Measurements from ENCODE around the gene ZNF500. TPM values are rescaled to one million over a fixed set of nuclear protein-coding genes. Genes with fewer than 3 reads are reported as not detected.
A peak's percentile ranks its signal among the peaks of the same experiment; 100 is the strongest.

ZNF500 gene
- total RNA-seq, 1 donor from 2014 or later = 10.5 TPM

DNA sequence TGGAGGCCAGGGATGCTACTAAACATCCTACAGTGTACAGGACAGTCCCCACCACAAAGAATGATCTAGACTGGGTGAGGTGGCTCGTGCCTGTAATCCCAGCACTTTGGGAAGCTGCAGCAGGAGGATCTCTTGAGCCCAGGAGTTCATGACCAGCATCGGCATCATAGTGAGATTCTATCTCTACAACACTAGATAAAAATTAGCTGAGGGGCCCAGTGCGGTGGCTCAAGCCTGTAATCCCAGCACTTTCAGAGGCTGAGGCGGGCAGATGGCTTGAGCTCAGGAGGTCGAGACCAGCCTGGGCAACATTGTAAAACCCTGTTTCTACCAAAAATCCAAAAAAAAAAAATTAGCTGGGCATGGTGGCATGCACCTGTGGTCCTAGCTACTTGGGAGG, 5.4 kb upstream of the ZNF500 start:
- no peak for DNase-seq

- DNase-seq = no peak
Measured at GRCh38 chr16:4771646-4772045, 4.7 kb upstream of the ZNF500 start.

- no peak for DNase-seq
Measured at GRCh38 chr16:4769306-4769638, 2.3 kb upstream of the ZNF500 start.

DNA sequence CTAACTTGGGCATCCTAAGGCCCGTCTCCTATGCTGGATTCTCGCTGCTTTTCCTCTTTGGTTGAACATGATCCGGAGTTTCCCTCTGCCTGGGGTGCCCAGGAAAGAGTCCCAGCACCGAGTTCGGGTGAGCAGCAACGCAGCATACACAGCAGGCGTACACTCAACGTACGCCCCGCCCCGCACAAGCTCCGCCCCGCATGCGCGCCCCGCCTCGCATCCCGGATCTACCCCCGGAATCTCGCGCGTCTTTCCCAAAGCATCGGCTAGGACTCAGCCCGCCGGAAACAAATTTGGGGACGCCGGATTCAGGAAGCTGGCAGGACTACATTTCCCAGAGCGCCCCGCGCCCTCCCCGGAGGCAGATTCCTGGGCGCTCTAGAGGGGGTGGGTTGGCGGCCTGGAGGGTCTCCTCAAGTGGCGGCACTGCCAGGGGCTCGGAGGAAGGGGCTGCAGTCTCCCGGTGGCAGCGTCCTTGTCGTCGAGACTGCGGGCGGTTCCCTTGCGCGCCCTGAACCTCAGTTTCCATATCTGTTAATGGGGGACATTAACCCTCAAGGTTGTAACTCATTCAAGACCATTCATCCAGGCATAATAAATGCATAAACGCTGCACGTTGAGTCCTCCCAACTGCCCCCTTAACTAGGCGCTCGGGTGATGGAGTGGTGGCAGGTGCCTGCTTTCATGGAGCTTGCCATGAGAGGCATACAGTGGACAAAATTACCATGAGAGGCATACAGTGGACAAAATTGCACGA, 1.8 kb upstream of the ZNF500 start:
- peak; percentile 94 for DNase-seq

DNA sequence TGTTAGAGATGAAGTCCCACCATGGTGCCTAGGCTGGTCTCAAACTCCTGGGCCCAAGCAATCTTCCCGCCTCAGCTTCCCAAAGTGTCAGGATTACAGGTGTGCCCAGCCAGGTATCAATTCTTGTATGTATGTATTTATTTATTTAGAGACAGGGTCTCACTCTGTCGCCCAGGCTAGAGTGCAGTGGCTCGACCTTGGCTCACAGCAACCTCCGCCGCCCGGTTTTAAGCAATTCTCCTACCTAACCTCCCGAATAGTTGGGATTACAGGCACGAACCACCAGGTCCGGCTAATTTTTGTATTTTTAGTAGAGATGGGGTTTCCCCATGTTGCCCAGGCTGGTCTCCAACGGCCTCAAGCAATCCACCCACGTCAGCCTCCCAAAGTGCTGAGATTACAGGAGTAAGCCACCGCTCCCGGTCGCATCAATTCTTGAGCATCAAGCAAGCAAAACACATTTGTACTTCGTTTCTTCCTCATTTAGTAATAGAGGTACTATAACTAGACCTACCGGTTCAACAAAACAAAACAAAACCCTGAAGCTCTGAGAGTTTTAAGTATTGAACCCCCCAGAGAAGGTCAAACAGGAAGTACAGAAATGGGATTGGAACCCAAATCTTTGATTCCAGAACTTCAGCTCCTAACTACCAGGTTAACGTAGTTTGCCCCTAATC, 1.0 kb upstream of the ZNF500 start:
- DNase-seq = no peak

DNA sequence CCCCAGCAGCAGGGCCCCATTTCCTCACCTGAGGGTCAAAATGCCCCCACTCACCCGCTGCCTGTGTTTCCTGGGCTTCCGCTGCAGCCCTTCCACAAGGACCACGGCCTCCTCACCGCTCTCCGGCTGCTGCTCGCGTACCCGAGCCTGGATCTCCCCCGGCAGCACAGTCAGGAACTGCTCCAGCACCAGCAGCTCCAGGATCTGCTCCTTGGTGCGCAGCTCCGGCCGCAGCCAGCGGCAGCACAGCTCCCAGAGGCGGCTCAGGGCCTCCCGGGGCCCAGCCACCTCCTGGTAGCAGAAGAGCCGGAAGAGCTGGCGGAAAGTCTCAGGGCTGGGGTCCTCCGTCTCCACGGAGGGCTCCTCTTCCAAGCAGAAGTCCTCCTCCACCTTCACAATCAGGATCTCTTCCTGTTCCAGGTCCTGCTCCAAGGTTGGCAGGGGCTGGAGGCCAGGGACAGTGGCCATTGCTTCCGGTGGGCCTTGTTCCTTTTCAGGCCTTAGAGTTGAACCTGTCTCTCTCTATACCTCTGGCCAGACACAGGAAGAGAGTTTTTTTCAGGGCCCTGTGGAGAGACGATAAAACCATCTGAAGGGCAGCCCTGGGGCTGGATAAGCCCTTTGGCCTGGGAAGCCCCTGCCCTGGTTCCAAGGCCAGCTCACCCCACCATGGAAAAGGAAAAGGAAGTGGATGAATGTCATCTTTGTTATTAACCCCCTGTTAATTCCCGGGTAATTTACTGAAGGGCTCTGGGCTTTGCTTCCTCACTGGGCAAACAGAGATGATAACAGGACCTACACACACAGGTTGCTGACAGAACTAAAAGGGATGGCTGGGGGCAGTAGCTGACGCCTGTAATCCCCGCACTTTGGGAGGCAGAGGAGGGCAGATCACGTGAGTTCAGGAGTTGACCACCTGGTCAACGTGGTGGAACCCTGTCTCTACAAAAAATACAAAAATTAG, 1.2 kb downstream of the ZNF500 start:
- DNase-seq = no peak

- DNase-seq = no peak
Measured at GRCh38 chr16:4763791-4764190, 3.2 kb downstream of the ZNF500 start.

DNA sequence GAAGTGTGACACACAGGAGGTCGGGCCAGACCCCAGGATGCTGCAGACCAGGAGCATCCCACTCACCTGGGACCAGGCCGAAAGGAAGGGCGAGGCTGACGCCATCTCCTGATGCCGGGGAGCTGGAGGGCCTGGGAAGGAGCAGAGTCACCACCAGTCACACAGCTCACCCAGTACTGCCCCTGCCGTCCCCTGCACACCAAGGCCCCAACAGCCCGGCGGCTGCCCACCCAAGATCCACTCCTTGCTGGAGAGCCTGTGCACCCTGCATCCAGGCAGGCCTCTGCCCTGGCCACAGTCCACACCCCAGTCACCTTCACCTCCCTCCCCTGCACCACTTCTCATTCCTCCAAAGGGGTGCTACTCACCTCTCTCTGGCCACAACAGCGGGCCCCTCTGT, 4.8 kb downstream of the ZNF500 start:
- DNase-seq = no peak

DNA sequence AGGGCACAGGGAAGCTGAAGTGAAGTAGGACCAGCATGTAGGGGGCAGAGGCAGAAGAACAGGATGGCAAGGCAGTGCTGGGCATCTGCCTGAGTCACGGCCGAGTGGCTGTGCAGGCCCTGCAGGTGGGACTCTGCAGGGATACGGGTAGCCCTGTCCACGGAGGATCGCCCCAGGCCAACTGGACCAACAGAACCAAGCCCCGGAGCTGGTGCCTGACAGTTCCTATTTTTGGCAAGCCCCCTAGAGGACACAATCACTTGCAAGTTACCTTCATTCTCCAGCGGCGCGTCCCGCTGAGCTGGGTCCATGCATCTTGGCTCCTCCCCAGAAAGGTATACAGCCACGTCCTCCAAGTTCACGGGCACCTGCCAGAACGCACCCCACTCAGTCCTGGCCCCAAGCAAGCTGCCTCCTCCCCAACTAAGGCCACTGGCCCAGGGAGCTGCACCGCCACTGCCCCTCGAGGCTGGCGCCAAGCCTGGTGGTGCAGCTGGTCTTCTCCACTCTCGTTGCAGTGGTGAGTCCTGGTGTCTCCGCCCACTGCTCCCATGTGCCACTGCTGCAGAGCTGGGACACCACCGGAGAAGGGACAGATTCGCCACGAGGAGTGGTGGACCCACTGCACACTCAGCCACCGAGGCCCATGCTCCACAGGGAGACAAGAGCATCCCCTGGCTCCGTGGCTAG, 6.6 kb downstream of the ZNF500 start:
- no peak for DNase-seq

GRCh38 chr16:4755687-4756086, 11.3 kb downstream of the ZNF500 start:
- DNase-seq = no peak

GRCh38 chr16:4754865-4755264, 12.1 kb downstream of the ZNF500 start:
- DNase-seq = no peak

GRCh38 chr16:4753227-4753626, 13.7 kb downstream of the ZNF500 start:
- no peak for DNase-seq

GRCh38 chr16:4752351-4753100, 14.4 kb downstream of the ZNF500 start:
- no peak for DNase-seq

DNA sequence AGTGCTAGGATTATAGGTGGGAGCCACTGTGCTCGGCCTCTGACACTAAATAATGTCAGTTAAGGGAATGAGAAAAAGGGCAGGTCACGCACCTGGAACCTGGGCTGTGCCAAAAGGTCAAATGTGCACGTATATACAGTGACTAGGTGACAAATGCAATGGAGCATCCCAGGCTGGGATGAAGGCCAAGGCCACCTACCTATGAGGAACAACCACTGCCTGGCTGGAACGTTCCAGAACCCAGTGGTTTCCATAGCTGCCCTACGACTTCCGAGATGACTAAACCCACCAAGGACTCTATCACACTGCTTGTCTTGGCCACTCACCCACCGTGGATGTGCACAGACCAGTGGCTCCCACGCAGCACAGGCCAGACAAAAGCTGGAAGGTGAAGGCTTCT, 16.1 kb downstream of the ZNF500 start:
- DNase-seq = no peak

- no peak for DNase-seq
Measured at GRCh38 chr16:4749700-4750257, 17.2 kb downstream of the ZNF500 start.

DNA sequence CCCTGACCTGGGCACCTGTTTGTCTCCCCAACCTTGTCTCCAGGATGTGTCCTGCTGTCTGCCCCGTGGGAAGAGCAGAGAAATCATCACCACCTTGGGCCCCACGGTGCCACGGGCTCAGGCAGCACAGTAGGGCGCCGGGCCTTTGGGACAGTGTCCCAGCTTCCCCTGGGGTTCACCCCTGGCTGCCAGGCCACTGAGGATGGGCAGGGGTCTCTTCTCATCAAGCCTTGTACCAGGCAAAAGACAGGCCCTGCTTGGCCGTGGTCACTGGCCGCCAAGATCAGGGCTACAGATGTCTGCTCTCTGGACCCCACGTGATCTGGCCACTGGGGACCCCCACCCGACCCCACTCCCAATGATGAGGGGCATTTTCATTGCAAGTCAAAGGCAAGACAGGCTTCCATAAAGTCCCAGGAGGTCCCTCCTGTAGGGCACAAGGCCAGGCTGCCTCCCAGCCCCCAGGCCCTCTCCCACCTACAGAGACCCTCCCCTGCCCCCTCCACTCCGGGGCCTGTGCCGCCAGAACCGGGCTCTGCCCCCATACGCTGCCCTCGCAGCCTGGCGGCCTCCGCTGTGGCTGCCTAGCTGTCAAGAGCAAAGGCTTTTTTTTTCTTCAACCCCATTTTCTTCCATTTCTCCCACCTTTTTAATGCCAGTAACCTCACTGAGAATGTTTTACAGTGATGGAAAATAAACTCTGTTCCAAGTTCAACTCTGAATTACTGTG, 18.1 kb downstream of the ZNF500 start:
- DNase-seq = no peak

GRCh38 chr16:4747906-4748681, 18.9 kb downstream of the ZNF500 start:
- no peak for DNase-seq

DNA sequence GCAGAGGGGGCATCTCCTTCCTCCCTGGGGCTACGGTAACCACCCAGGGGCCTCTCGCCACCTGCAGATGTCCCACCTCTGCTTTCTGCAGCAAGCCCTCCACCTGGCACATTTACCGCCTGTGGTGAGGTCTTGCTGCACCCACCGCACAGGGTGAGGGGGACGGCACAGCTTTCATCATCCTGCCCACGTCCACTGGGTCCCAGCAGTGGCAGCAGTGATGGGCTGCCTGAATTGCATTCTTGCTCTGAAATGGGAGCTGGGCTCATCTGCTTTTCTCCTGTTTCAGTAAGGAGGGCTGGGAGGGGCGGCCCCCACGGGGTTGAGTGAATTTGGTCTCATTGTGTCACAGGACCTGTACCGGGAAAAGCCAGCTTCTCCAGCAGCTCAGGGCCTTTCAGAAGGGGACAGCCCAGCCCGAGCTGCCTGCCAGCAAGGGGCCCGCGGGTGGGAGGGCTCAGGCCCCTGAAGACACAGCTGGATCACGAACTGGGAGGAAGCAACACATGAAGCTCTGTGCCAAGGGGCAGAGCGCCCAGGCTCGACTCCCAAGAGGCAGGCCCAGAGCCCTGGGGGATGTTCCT, 19.9 kb downstream of the ZNF500 start:
- no peak for DNase-seq

GRCh38 chr16:4746215-4746614, 20.7 kb downstream of the ZNF500 start:
- DNase-seq = no peak

DNA sequence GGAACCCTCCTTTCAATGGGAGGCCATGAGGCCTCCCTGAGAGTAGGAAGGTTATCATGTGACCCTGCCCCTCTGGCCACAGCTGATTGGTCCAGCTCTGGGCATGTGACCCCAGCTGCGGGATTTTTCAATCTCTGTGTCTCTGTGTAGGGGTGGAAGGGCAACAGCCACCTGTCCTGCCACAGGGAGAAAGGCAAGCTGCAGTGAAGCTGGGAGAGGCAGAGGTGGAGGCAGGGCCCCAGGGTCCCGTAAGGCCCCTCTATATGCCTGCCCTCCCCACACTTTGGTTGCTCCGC, 21.7 kb downstream of the ZNF500 start:
- no peak for DNase-seq
